ENCODE data around the gene CLSTN2.

Gene CLSTN2

GRCh38 chr3:139941580-139941979 lies 6.6 kb downstream of the CLSTN2 start:
- CTCF ChIA-PET, result interaction anchor here (1.2 kb wide), 1 partner anchor 109 kb away, joined by 3 read pairs; no protein-coding TSS in a partner anchor
- no peak overlapping the region for H3K4me3 ChIP-seq (ENCODE audit: low read depth, low read length)

GRCh38 chr3:139944256-139944910 lies 9.4 kb downstream of the CLSTN2 start:
- no peaks in the 10 kb centered on the region for H3K4me1 ChIP-seq (ENCODE audit: control insufficient read depth, insufficient read depth, low read length)
- no peak overlapping the region for H3K27ac ChIP-seq (ENCODE audit: extremely low read depth, low read depth, low read length)
- TF ChIP-seq ZNF311 (tag by site-specific recombination; IDR thresholded peaks at IDR 0.05; ENCODE audit: borderline replicate concordance) (no peak), ZNF302 (tag by site-specific recombination; IDR thresholded peaks at IDR 0.05; ENCODE audit: low read depth) (no peak), SCRT1 (tag by site-specific recombination; IDR thresholded peaks at IDR 0.05; ENCODE audit: borderline replicate concordance) (no peak), ZBTB11 (tag by site-specific recombination; conservative IDR thresholded peaks at IDR 0.05; ENCODE audit: low read depth) (no peak), ZNF202 (tag by site-specific recombination; IDR thresholded peaks at IDR 0.05; ENCODE audit: borderline replicate concordance) (no peak), WT1 (tag by site-specific recombination; IDR thresholded peaks at IDR 0.05) (no peak), GLIS2 (tag by site-specific recombination; IDR thresholded peaks at IDR 0.05) (no peak), ZBTB8A (tag by site-specific recombination; IDR thresholded peaks at IDR 0.05) (no peak)
- H3K36me3 ChIP-seq (ENCODE audit: control insufficient read depth in 2 of 2, insufficient read depth in 1 of 2, low read length in 2 of 2), result no peaks in the 10 kb centered on the region
- ChIA-PET POLR2A (no interaction called here), CTCF (no interaction called here)
- no peaks in the 10 kb centered on the region for H3K9me3 ChIP-seq (ENCODE audit: control insufficient read depth, insufficient read depth, low read depth, low read length)
- H3K4me3 ChIP-seq (ENCODE audit: low read depth, low read length), result no peak overlapping the region

More at GRCh38 chr3:139941580-139941979, 6.6 kb downstream of the CLSTN2 start:
- Histone ChIP-seq H3K4me1 (ENCODE audit: control insufficient read depth, insufficient read depth, low read length) (no peaks in the 10 kb centered on the region), H3K9me3 (ENCODE audit: control insufficient read depth, insufficient read depth, low read depth, low read length) (no peaks in the 10 kb centered on the region), H3K36me3 (ENCODE audit: control insufficient read depth in 2 of 2, insufficient read depth in 1 of 2, low read length in 2 of 2) (no peaks in the 10 kb centered on the region), H3K27ac (ENCODE audit: extremely low read depth, low read depth, low read length) (no peak overlapping the region)
- no peak for TF ChIP-seq SP7 (tag by site-specific recombination; IDR thresholded peaks at IDR 0.05)
- POLR2A ChIA-PET, result no interaction called here

GRCh38 chr3:139945386-139945785 lies 10.4 kb downstream of the CLSTN2 start:
- Histone ChIP-seq H3K36me3 (ENCODE audit: control insufficient read depth in 2 of 2, insufficient read depth in 1 of 2, low read length in 2 of 2) (no peaks in the 10 kb centered on the region), H3K27ac (ENCODE audit: extremely low read depth, low read depth, low read length) (no peak overlapping the region), H3K4me1 (ENCODE audit: control insufficient read depth, insufficient read depth, low read length) (no peaks in the 10 kb centered on the region), H3K4me3 (ENCODE audit: low read depth, low read length) (no peak overlapping the region), H3K9me3 (ENCODE audit: control insufficient read depth, insufficient read depth, low read depth, low read length) (no peaks in the 10 kb centered on the region)
- no peak for TF ChIP-seq ZNF433 (tag by site-specific recombination; IDR thresholded peaks at IDR 0.05; ENCODE audit: low read depth)
- no peak for TF ChIP-seq ZNF416 (tag by site-specific recombination; IDR thresholded peaks at IDR 0.05)
- no peak for TF ChIP-seq ZNF837 (tag by site-specific recombination; IDR thresholded peaks at IDR 0.05)
- no peak for TF ChIP-seq ZNF843 (tag by site-specific recombination; IDR thresholded peaks at IDR 0.05)
- no peak for TF ChIP-seq ZBTB8A (tag by site-specific recombination; IDR thresholded peaks at IDR 0.05)
- no peak for TF ChIP-seq PBX3 (CRISPR knock-in tag; IDR thresholded peaks at IDR 0.05)
- TF ChIP-seq ZNF362 (tag by site-specific recombination; IDR thresholded peaks at IDR 0.05), result no peak
- TF ChIP-seq ZNF791 (tag by site-specific recombination; IDR thresholded peaks at IDR 0.05), result no peak
- no peak for TF ChIP-seq ZNF169 (tag by site-specific recombination; IDR thresholded peaks at IDR 0.05)
- TF ChIP-seq ZBTB21 (tag by site-specific recombination; IDR thresholded peaks at IDR 0.05), result no peak
- no peak for TF ChIP-seq ZNF530 (tag by site-specific recombination; IDR thresholded peaks at IDR 0.05; ENCODE audit: low read depth)
- TF ChIP-seq REPIN1 (tag by site-specific recombination; IDR thresholded peaks at IDR 0.05; ENCODE audit: low read depth), result no peak
- POLR2A ChIA-PET, result no interaction called here
- CTCF ChIA-PET, result interaction anchor here (0.6 kb wide), 2 partner anchors 9 to 839 kb away, joined by 3 read pairs; no protein-coding TSS in a partner anchor

Data from HEK293 (cell line).